Loucy (cell line): ENCODE data around the gene ADAMTSL2.

Experiments
- CTCF ChIP-seq: fragments of 200-600 bp; sonication (generic); conservative IDR thresholded peaks from 2 replicates; pipeline ENCODE4 v1.5.1; 2014; ENCODE audit warnings: mild to moderate bottlenecking, antibody characterized with exemption, low read length
- EZH2phosphoT487 ChIP-seq: fragments of 200-600 bp; IDR thresholded peaks from 2 replicates; pipeline ENCODE4 v1.6.1; 2018; ENCODE audit warnings: antibody characterized with exemption, mild to moderate bottlenecking, moderate library complexity, borderline replicate concordance

DNA sequence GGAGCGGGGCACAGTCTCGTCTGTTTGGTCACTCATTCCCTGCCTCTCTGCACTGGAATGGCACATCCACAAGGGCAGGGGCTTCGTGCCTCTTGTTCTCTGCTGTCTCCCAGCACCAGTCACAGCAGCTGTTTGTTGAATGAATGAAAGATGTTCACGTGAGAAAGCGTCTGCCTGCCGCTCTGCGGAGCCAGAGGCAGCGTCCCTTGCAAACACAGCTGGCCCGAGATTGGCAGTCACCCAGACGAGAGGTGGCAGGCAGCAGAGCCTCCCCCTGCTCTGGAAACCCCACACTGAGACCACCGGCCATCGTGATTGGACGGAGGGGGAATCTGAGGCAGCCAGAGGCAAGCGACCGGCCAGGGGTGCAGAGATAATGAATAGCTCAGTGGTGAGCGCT, 80.7 kb downstream of the ADAMTSL2 start:
- TF ChIP-seq CTCF (no peak), EZH2phosphoT487 (no peak)
